Panc1 (cell line): ENCODE results near the gene INTS13. TPM values are rescaled to one million over a fixed set of nuclear protein-coding genes. Genes with fewer than 3 reads are reported as not detected.
A peak's percentile ranks its signal among the peaks of the same experiment; 100 is the strongest.

Source experiments
- ATAC-seq: fragments of 200-7000 bp; cut with Tn5 transposase; 2 replicates; pipeline ENCODE4 v1.9.1; 2020; ENCODE audit warnings: mild to moderate bottlenecking, moderate library complexity
- BruUV-seq: library from RNA; stranded (reverse); fragments of 400-500 nt; replicated peaks from 2 replicates; lab custom pipeline; 2021; lab: Mats Ljungman, UMichigan
- CTCF ChIA-PET: fragments of 300-600 bp; sonication (Branson Sonifier 250); formaldehyde crosslinking; loops from one replicate; lab custom pipeline; 2022; ENCODE audit warnings: antibody characterized with exemption; lab: Charles Lee
- POLR2A ChIA-PET: fragments of 300-600 bp; sonication (Branson Sonifier 250); formaldehyde crosslinking; loops from one replicate; lab custom pipeline; 2022; ENCODE audit warnings: antibody characterized with exemption; lab: Charles Lee
- DNase-seq: peaks from one replicate; pipeline ENCODE4 v3.0.0-alpha.2; 2010; ENCODE audit warnings: low read depth, low spot score
- H3K27ac ChIP-seq: 2 replicates; pipeline ENCODE4 v1.5.1; 2011; ENCODE audit warnings: mild to moderate bottlenecking, low read length, inconsistent platforms
- H3K27me3 ChIP-seq: fragments of 200-500 bp; sonication (Bioruptor generic); 2 replicates; pipeline ENCODE4 v1.6.0; 2014; ENCODE audit warnings: low read length, inconsistent platforms; ENCODE audit not compliant: control insufficient read depth, insufficient read depth
- H3K36me3 ChIP-seq: fragments of 200-500 bp; sonication (Bioruptor generic); 2 replicates; pipeline ENCODE4 v1.5.1; 2014; ENCODE audit warnings: inconsistent platforms, mild to moderate bottlenecking, low read length, moderate library complexity; ENCODE audit not compliant: control insufficient read depth, insufficient read depth
- H3K4me1 ChIP-seq: 2 replicates; pipeline ENCODE4 v1.5.1; 2011; ENCODE audit warnings: inconsistent platforms, mild to moderate bottlenecking, low read length, moderate library complexity; ENCODE audit not compliant: control insufficient read depth, insufficient read depth
- H3K4me3 ChIP-seq, 2 experiments: 2 replicates each; pipeline ENCODE4 v1.5.1; 2011 to 2012; ENCODE audit warnings: low read depth in 2 of 2, low read length in 2 of 2, mild to moderate bottlenecking in 2 of 2, inconsistent platforms in 1 of 2, moderate library complexity in 1 of 2
- H3K9me3 ChIP-seq: fragments of 200-500 bp; sonication (Bioruptor generic); 2 replicates; pipeline ENCODE4 v1.5.1; 2014; ENCODE audit warnings: low read depth, mild to moderate bottlenecking, inconsistent platforms, low read length, moderate library complexity; ENCODE audit not compliant: control insufficient read depth, insufficient read depth
- POLR2AphosphoS5 ChIP-seq: IDR thresholded peaks from 2 replicates; pipeline ENCODE4 v1.6.1; 2012; ENCODE audit warnings: mild to moderate bottlenecking, low read depth, low read length, moderate library complexity
- REST ChIP-seq, 2 experiments: IDR thresholded peaks; 2 replicates each; pipeline ENCODE4 v1.6.1; 2011 to 2012; ENCODE audit warnings: low read depth in 2 of 2, control low read depth in 1 of 2, low read length in 1 of 2, mild to moderate bottlenecking in 1 of 2, moderate library complexity in 1 of 2; ENCODE audit not compliant: insufficient read depth in 1 of 2
- SIN3A ChIP-seq: IDR thresholded peaks from 2 replicates; pipeline ENCODE4 v1.6.1; 2012; ENCODE audit warnings: low read depth, mild to moderate bottlenecking, low read length, moderate library complexity, borderline replicate concordance; ENCODE audit not compliant: insufficient read depth
- TCF7L2 ChIP-seq: IDR thresholded peaks from 2 replicates; pipeline ENCODE4 v1.6.1; 2011; ENCODE audit warnings: mild to moderate bottlenecking, low read depth, low read length, inconsistent platforms
- in situ Hi-C: cut with HindIII; loops from 2 replicates; pipeline ENCODE4 v1.10.0; 2016; ENCODE audit warnings: low sequenced_read_pairs, low pct_unique_long_range_greater_than_20kb
- intact Hi-C: fragments of 100-400 bp; cut with micrococcal nuclease; formaldehyde crosslinking; loops from one replicate; pipeline ENCODE4 v1.10.0; 2022; ENCODE audit not compliant: unreplicated experiment
- total RNA-seq: library from RNA; stranded (reverse); gene quantifications from one replicate; pipeline ENCODE4 v1.2.1, GENCODE V29; 2021; ENCODE audit not compliant: unreplicated experiment
- TF ChIP-seq, protein P1 (sequence below): fragments of 450-650 bp; IDR thresholded peaks from 2 replicates; pipeline ENCODE4 v1.5.1; 2017; ENCODE audit warnings: mild to moderate bottlenecking

INTS13 gene
- total RNA-seq, 1 experiment from 2014 or later, result 55.9 TPM

DNA sequence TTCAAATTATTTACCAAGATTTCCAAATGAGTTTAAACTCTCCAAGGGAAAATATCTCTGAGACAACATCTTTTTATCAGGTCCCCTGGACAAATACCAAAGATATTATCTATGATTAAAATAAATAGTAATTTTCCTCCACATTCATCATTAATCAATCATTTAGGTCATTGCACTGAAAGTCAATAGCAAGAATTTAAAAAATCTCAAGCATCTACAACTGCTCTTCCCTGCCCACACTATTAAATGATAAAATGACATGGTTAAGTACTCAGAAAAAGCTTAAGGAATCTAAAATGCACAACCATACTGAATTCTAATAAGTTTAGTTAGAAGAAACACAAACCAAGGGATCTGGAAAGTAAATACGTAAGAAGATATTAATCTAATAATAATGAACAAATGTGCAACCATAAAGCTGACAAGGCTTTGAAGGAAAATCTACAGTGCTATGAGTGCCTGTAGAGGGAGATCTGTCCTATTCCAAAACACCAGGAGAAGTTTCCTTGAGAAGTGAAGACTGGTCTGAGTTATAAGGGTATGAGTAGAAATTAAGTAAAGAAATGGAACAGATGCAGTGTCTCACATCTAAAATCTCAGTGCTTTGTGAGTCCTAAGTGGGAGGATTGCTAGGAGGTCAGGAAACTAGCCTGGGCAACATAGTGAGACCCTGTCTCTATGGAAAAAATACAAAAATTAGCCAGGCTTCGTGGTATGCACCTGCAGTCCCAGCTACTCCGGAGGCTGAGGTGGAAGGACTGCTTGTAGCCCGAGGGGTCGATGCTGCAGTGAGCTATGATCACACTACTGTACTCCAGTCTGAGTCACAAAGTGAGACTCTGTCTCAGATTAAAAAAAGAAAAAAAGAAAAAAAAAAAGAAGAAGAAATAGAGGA is 19.2 kb downstream of the INTS13 start:
- no peak overlapping the region for H3K4me3 ChIP-seq
- peaks cover 55% of the 10 kb centered on the region for H3K36me3 ChIP-seq
- no peaks in the 10 kb centered on the region for H3K27me3 ChIP-seq
- ChIA-PET POLR2A (no interaction called here), CTCF (interaction anchor here (0.9 kb wide), 1 partner anchor 95 kb away, joined by 3 read pairs; the partner anchor contains the start of gene TM7SF3)
- TF ChIP-seq, protein P1, sequence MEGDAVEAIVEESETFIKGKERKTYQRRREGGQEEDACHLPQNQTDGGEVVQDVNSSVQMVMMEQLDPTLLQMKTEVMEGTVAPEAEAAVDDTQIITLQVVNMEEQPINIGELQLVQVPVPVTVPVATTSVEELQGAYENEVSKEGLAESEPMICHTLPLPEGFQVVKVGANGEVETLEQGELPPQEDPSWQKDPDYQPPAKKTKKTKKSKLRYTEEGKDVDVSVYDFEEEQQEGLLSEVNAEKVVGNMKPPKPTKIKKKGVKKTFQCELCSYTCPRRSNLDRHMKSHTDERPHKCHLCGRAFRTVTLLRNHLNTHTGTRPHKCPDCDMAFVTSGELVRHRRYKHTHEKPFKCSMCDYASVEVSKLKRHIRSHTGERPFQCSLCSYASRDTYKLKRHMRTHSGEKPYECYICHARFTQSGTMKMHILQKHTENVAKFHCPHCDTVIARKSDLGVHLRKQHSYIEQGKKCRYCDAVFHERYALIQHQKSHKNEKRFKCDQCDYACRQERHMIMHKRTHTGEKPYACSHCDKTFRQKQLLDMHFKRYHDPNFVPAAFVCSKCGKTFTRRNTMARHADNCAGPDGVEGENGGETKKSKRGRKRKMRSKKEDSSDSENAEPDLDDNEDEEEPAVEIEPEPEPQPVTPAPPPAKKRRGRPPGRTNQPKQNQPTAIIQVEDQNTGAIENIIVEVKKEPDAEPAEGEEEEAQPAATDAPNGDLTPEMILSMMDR, result no peak; the same call in 1 of the 2 replicates
- TF ChIP-seq POLR2AphosphoS5 (no peak), SIN3A (no peak), TCF7L2 (no peak), REST (IDR thresholded peaks at IDR 0.05; ENCODE audit: insufficient read depth in 1 of 2, low read depth in 2 of 2, low read length in 1 of 2) (no peak)
- no peaks in the 10 kb centered on the region for H3K4me1 ChIP-seq
- no peaks in the 10 kb centered on the region for H3K9me3 ChIP-seq
- intact Hi-C loops, result no loop called here
- ATAC-seq (0 out of 2 replicates have a peak, but pooled peaks have one; percentile 42), DNase-seq (no peak)
- no TSS peak for BruUV-seq
- no peak overlapping the region for H3K27ac ChIP-seq
- in situ Hi-C loops, result no loop called here

GRCh38 chr12:26906704-26907103 is 31.1 kb downstream of the INTS13 start:
- no peak for TF ChIP-seq TCF7L2
- TF ChIP-seq, protein P1, result no peak
- no peak for TF ChIP-seq SIN3A
- TF ChIP-seq POLR2AphosphoS5, result no peak
- TF ChIP-seq REST (IDR thresholded peaks at IDR 0.05; ENCODE audit: insufficient read depth in 1 of 2, low read depth in 2 of 2, low read length in 1 of 2), result no peak
- POLR2A ChIA-PET, result no interaction called here
- no TSS peak for BruUV-seq
- Histone ChIP-seq H3K9me3 (no peaks in the 10 kb centered on the region), H3K27me3 (no peaks in the 10 kb centered on the region), H3K4me3 (no peak overlapping the region), H3K27ac (no peak overlapping the region), H3K36me3 (peaks cover 36% of the 10 kb centered on the region; the same call in 1 of the 2 replicates), H3K4me1 (no peaks in the 10 kb centered on the region)
- no peak for ATAC-seq
- in situ Hi-C loops (no loop called here), intact Hi-C loops (no loop called here)
- CTCF ChIA-PET, result no interaction called here
- DNase-seq, result no peak
